ENCODE results near the gene AQP7. TPM values are rescaled to one million over a fixed set of nuclear protein-coding genes. Genes with fewer than 3 reads are reported as not detected.
"Not testable (repeated sequence)": the region's sequence is repeated elsewhere in the genome, so short reads cannot be mapped to it uniquely, and the experiment has no call there.

AQP7 gene
- total RNA-seq, 1 donor from 2014 or later: 1.7 TPM

DNA sequence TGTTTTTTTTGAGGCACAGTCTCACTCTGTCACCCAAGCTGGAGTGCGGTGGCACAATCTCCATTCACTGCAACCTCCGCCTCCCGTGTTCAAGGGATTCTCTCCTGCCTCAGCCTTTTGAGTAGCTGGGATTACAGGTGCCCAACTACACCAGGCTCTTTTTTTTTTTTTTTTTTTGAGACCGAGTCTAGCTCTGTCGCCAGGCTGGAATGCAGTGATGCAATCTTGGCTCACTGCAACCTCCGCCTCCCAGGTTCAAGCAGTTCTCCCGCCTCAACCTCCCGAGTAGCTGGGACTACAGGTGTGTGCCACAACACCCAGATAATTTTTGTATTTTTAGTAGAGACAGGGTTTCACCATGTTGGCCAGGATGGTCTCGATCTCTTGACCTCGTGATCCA is 20.0 kb downstream of the AQP7 start:
- H3K4me3 Mint-ChIP-seq; H3K27me3 Mint-ChIP-seq (ENCODE audit: low read depth); H3K9me3 Mint-ChIP-seq; H3K27ac Mint-ChIP-seq; H3K4me1 Mint-ChIP-seq; DNase-seq (ENCODE audit: low spot score in 2 of 2, unreplicated experiment in 2 of 2); H3K36me3 Mint-ChIP-seq: not testable (repeated sequence)

DNA sequence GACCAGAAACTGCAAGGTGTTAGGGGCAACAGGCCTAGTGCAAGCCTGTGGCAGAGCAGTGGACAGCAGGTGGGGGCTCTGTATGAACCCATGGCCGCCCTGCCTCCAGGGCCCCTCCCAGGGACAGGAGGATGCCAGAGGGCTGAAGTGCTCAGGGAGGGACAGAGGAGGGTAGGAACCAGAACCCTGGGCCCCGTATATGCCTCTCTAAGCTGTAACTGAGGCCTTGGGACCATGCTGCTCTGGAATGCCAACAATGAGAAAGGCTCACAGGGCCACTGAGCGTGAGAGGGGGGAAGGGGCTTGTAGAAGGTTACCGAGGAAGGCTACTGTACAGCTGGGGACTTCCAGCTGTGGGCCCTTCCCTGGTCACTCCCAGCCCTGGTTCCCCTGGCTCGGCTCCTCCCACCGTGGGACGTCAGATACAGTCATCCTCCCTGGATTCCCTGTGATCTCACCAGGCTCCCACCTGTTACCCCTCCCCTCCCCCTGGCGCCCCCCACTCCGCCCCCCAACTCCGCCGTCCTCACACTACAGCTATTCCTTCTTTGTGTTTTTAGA is 21.1 kb downstream of the AQP7 start:
- Mint-ChIP-seq H3K4me3 (no peak overlapping the region), H3K36me3 (no peaks in the 10 kb centered on the region), H3K4me1 (peaks cover 4% of the 10 kb centered on the region), H3K27ac (no peak overlapping the region), H3K9me3 (no peaks in the 10 kb centered on the region), H3K27me3 (ENCODE audit: low read depth) (no peaks in the 10 kb centered on the region)
- no peak for DNase-seq (ENCODE audit: low spot score in 2 of 2, unreplicated experiment in 2 of 2)
- TF ChIP-seq, protein P1, sequence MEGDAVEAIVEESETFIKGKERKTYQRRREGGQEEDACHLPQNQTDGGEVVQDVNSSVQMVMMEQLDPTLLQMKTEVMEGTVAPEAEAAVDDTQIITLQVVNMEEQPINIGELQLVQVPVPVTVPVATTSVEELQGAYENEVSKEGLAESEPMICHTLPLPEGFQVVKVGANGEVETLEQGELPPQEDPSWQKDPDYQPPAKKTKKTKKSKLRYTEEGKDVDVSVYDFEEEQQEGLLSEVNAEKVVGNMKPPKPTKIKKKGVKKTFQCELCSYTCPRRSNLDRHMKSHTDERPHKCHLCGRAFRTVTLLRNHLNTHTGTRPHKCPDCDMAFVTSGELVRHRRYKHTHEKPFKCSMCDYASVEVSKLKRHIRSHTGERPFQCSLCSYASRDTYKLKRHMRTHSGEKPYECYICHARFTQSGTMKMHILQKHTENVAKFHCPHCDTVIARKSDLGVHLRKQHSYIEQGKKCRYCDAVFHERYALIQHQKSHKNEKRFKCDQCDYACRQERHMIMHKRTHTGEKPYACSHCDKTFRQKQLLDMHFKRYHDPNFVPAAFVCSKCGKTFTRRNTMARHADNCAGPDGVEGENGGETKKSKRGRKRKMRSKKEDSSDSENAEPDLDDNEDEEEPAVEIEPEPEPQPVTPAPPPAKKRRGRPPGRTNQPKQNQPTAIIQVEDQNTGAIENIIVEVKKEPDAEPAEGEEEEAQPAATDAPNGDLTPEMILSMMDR (IDR thresholded peaks at IDR 0.05; ENCODE audit: unreplicated experiment): no peak

DNA sequence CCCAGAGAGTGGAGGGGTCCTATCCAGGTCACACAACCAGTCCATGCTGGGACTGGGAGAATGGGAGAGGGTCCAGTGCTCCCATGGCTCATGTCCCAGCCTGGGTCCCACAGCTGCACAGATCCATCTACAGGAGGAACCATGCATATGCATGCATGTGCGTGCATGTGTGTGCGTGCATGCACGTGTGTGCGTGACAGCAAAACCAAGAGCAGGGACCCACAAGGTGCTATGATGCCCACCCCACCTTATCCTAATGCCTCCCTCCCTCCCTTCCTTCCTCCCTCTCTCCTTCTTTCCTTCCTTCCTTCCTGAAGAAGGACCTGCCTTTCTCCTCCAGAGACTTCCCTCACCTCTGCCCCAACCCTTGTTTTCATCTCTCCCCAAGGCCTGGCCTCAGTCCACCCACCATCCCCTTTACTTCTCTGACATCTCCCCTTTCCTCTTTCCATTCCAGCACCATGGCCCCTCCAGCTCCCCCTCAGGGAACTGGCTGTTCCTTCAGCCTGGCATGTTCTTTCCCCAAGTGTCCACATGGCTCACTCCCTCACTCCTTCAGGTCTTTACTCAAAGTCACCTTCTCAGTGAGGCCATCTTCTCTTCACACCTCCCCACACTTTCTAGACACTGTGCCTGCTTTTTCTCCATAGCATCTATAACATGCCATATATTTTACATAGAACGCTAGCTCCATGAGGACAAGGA is 21.8 kb downstream of the AQP7 start:
- H3K27me3 Mint-ChIP-seq (ENCODE audit: low read depth): no peaks in the 10 kb centered on the region
- DNase-seq (ENCODE audit: low spot score in 2 of 2, unreplicated experiment in 2 of 2): no peak
- H3K9me3 Mint-ChIP-seq: no peaks in the 10 kb centered on the region
- no peak overlapping the region for H3K27ac Mint-ChIP-seq
- peaks cover 11% of the 10 kb centered on the region for H3K4me1 Mint-ChIP-seq
- TF ChIP-seq, protein P1 (IDR thresholded peaks at IDR 0.05; ENCODE audit: unreplicated experiment): no peak
- no peaks in the 10 kb centered on the region for H3K36me3 Mint-ChIP-seq
- no peak overlapping the region for H3K4me3 Mint-ChIP-seq

DNA sequence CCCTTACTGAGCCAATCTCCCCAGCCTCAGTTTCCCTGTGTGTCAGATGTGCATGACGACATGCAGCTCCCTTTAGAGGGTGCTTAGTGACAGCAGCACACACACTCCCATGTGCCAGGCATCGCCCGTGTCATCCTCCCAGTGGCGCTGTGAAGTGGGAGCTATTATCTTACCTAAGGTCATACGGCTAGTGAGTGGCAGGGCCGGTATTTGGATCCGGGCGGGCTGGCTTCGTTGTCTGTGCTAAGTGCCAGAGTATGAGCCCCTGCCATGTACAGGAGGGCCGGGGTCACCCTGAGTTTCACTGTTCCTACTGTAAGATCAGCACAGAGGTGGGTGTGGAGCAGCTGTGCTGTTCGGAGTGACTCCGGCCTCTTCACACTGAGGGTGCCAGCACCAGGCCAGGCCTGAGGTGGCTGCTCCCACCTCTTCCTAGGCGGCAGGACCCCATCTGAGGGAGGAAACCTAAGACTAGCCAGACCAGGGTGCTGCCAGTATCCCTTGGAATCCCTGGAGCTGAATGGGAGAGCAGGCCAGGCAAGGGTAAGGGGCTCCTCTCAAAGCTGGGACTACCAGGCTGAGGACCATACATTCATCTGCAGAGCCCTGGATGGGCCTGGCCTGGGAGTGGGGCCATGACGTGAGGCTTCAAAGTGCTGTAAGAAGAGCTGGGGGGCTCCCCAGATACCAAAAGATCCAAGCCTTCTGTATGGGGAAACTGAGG is 22.5 kb downstream of the AQP7 start:
- TF ChIP-seq, protein P1 (IDR thresholded peaks at IDR 0.05; ENCODE audit: unreplicated experiment): no peak
- Mint-ChIP-seq H3K4me1 (peaks cover 18% of the 10 kb centered on the region), H3K27me3 (ENCODE audit: low read depth) (no peaks in the 10 kb centered on the region), H3K27ac (no peak overlapping the region), H3K4me3 (no peak overlapping the region), H3K9me3 (no peaks in the 10 kb centered on the region), H3K36me3 (no peaks in the 10 kb centered on the region)
- DNase-seq (ENCODE audit: low spot score in 2 of 2, unreplicated experiment in 2 of 2): no peak

DNA sequence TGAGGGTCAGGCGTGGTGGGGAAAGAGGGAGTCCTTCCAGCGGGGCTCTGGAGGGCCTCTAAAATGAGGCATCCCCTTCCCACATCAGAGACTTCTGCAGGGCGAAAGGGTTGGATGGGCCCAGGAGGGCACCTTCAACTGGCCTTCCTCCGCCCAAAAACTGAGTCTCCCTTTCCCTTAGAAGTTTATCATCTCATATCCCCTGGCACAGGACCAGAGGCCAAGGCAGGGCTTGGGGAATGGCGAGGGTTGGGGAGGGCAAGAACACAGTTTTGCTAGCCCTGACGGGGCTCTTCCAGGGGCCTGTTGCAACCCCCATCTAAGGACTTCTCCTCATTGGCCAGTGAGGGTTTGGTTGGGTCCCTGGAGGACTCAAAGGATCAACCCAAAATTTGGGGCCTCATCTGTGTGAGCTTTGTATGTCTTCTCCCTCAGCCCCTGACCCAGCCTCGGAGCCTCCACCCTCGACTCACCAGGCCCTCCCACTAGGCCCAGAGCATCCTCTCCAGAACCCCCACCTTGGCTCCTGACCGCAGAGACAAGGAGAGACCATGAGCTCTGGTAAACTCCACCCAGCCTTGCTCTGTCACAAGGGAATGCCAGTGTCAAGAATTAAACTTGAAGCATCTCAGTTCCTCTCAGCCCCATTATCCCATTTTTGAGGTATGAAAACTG is 24.1 kb downstream of the AQP7 start:
- no peaks in the 10 kb centered on the region for H3K36me3 Mint-ChIP-seq
- peaks cover 20% of the 10 kb centered on the region for H3K4me1 Mint-ChIP-seq
- H3K9me3 Mint-ChIP-seq: no peaks in the 10 kb centered on the region
- DNase-seq (ENCODE audit: low spot score in 2 of 2, unreplicated experiment in 2 of 2): no peak
- no peak overlapping the region for H3K4me3 Mint-ChIP-seq
- TF ChIP-seq, protein P1 (IDR thresholded peaks at IDR 0.05; ENCODE audit: unreplicated experiment): no peak
- H3K27ac Mint-ChIP-seq: no peak overlapping the region
- H3K27me3 Mint-ChIP-seq (ENCODE audit: low read depth): no peaks in the 10 kb centered on the region

All from mesothelial cell of epicardium (in vitro differentiated cells).